SK-N-MC (cell line): ENCODE data around the gene TMEM242.

ENCODE experiments used
- DNase-seq: peaks from one replicate; pipeline ENCODE4 v3.0.0-alpha.2; 2011; ENCODE audit warnings: low read depth, low spot score
- H3K27ac ChIP-seq: fragments of 200-600 bp; sonication (generic); 2 replicates; pipeline ENCODE4 v1.5.1; 2016; ENCODE audit warnings: mixed run types
- H3K36me3 ChIP-seq: fragments of 200-600 bp; sonication (generic); 2 replicates; pipeline ENCODE4 v1.6.1; 2017; ENCODE audit warnings: antibody characterized with exemption, low read length, mixed read lengths; ENCODE audit not compliant: insufficient read depth
- H3K4me3 ChIP-seq: fragments of 200-600 bp; sonication (generic); 2 replicates; pipeline ENCODE4 v1.5.1; 2016
- H3K9ac ChIP-seq: fragments of 200-600 bp; sonication (generic); 2 replicates; pipeline ENCODE4 v1.8.0; 2017; ENCODE audit warnings: mixed run types, mixed read lengths; ENCODE audit not compliant: insufficient read length
- H3K9me3 ChIP-seq: fragments of 200-600 bp; sonication (generic); 2 replicates; pipeline ENCODE4 v1.6.1; 2017; ENCODE audit warnings: low read depth, mild to moderate bottlenecking, antibody characterized with exemption, low read length, moderate library complexity, mixed read lengths
- EZH2 ChIP-seq: fragments of 200-600 bp; sonication (generic); IDR thresholded peaks from one replicate; pipeline ENCODE4 v1.6.1; 2017; ENCODE audit warnings: antibody characterized with exemption
- FOXP2 ChIP-seq: optimal IDR thresholded peaks from 2 replicates; pipeline ENCODE3; 2011; ENCODE audit warnings: mild to moderate bottlenecking, moderate library complexity; ENCODE audit not compliant: insufficient read depth; ENCODE audit errors: extremely low read length, control extremely low read depth
- POLR2AphosphoS5 ChIP-seq: IDR thresholded peaks from 2 replicates; pipeline ENCODE4 v1.6.1; 2012; ENCODE audit warnings: mild to moderate bottlenecking, low read depth, low read length, borderline replicate concordance

The TMEM242 gene

GRCh38 chr6:157272372-157272771, 50.9 kb downstream of the TMEM242 start:
- TF ChIP-seq EZH2 (no peak), POLR2AphosphoS5 (no peak), FOXP2 (no peak)
- no peak overlapping the region for H3K27ac ChIP-seq
- H3K4me3 ChIP-seq, result no peak overlapping the region
- H3K9me3 ChIP-seq, result no peaks in the 10 kb centered on the region
- H3K9ac ChIP-seq, result no peak overlapping the region
- no peak for DNase-seq
- H3K36me3 ChIP-seq, result no peaks in the 10 kb centered on the region

GRCh38 chr6:157271911-157272310, 51.4 kb downstream of the TMEM242 start:
- H3K9ac ChIP-seq, result no peak overlapping the region
- no peak overlapping the region for H3K4me3 ChIP-seq
- TF ChIP-seq FOXP2 (no peak), EZH2 (no peak), POLR2AphosphoS5 (no peak)
- no peak overlapping the region for H3K27ac ChIP-seq
- no peak for DNase-seq
- no peaks in the 10 kb centered on the region for H3K9me3 ChIP-seq
- H3K36me3 ChIP-seq, result no peaks in the 10 kb centered on the region

- Histone ChIP-seq H3K9ac (no peak overlapping the region), H3K9me3 (no peaks in the 10 kb centered on the region), H3K36me3 (no peaks in the 10 kb centered on the region), H3K4me3 (no peak overlapping the region), H3K27ac (no peak overlapping the region)
- TF ChIP-seq EZH2, result no peak
- no peak for TF ChIP-seq POLR2AphosphoS5
- no peak for TF ChIP-seq FOXP2
- DNase-seq, result no peak
Observed at GRCh38 chr6:157271441-157271840, 51.9 kb downstream of the TMEM242 start.

- DNase-seq, result no peak
- Histone ChIP-seq H3K36me3 (no peaks in the 10 kb centered on the region), H3K27ac (no peak overlapping the region), H3K9me3 (no peaks in the 10 kb centered on the region), H3K9ac (no peak overlapping the region), H3K4me3 (no peak overlapping the region)
- TF ChIP-seq EZH2 (no peak), POLR2AphosphoS5 (no peak), FOXP2 (no peak)
Observed at GRCh38 chr6:157270916-157271315, 52.4 kb downstream of the TMEM242 start.

GRCh38 chr6:157270308-157270707, 53.0 kb downstream of the TMEM242 start:
- Histone ChIP-seq H3K27ac (no peak overlapping the region), H3K9me3 (no peaks in the 10 kb centered on the region), H3K36me3 (no peaks in the 10 kb centered on the region), H3K4me3 (no peak overlapping the region), H3K9ac (no peak overlapping the region)
- no peak for TF ChIP-seq EZH2
- no peak for TF ChIP-seq FOXP2
- no peak for TF ChIP-seq POLR2AphosphoS5
- no peak for DNase-seq

DNA sequence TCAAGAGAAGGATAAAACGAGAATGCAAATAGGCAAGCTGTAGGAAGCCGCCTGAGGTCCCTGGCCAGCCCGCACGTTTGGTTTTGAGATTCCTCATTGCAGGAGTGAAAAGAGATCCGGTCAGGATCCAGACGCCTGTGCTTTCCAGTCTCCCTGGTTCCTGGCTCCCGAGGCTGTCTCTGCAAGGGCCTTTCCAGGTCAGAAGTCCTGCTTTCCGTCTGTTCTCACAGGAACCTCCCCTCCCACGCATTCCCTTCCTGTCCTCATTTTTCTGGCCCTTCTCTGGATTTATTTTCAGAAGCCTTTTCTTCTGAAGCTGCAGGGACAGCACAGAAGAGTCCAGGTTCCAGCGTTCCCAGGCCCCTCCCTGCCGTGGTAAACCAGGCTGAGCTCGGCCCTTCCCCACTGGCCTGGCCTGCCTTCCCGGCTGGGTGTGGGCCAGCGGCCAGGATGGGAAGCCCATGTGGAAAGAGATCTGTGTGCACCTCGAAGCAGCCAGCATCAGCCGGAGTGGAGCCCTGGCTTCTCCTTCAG, 54.0 kb downstream of the TMEM242 start:
- Histone ChIP-seq H3K9ac (no peak overlapping the region), H3K4me3 (no peak overlapping the region), H3K9me3 (no peaks in the 10 kb centered on the region), H3K36me3 (no peaks in the 10 kb centered on the region), H3K27ac (no peak overlapping the region)
- no peak for DNase-seq
- no peak for TF ChIP-seq POLR2AphosphoS5
- no peak for TF ChIP-seq EZH2
- no peak for TF ChIP-seq FOXP2

GRCh38 chr6:157268835-157269234, 54.5 kb downstream of the TMEM242 start:
- Histone ChIP-seq H3K27ac (no peak overlapping the region), H3K9me3 (no peaks in the 10 kb centered on the region), H3K36me3 (no peaks in the 10 kb centered on the region), H3K9ac (no peak overlapping the region), H3K4me3 (no peak overlapping the region)
- DNase-seq, result no peak
- TF ChIP-seq EZH2 (no peak), POLR2AphosphoS5 (no peak), FOXP2 (no peak)

- TF ChIP-seq EZH2 (no peak), POLR2AphosphoS5 (no peak), FOXP2 (no peak)
- DNase-seq, result no peak
Observed at GRCh38 chr6:157268396-157268795, 54.9 kb downstream of the TMEM242 start.

GRCh38 chr6:157267654-157268053, 55.7 kb downstream of the TMEM242 start:
- no peak overlapping the region for H3K9ac ChIP-seq
- DNase-seq, result no peak
- no peak for TF ChIP-seq POLR2AphosphoS5
- no peak for TF ChIP-seq EZH2
- no peak for TF ChIP-seq FOXP2
- H3K36me3 ChIP-seq, result no peaks in the 10 kb centered on the region
- no peak overlapping the region for H3K27ac ChIP-seq
- H3K9me3 ChIP-seq, result no peaks in the 10 kb centered on the region
- no peak overlapping the region for H3K4me3 ChIP-seq

More at GRCh38 chr6:157268396-157268795, 54.9 kb downstream of the TMEM242 start:
- no peak overlapping the region for H3K27ac ChIP-seq
- no peak overlapping the region for H3K9ac ChIP-seq
- H3K4me3 ChIP-seq, result no peak overlapping the region
- H3K36me3 ChIP-seq, result no peaks in the 10 kb centered on the region
- H3K9me3 ChIP-seq, result no peaks in the 10 kb centered on the region
